Transverse colon (tissue), 4 donors: ENCODE results near the gene STAM2.

Experiments
- POLR2AphosphoS5 ChIP-seq, 3 donors: sonication (generic); formaldehyde crosslinking; IDR thresholded peaks; one replicate each; pipeline ENCODE4 v1.6.1; 2016; ENCODE audit warnings: antibody characterized with exemption in 3 of 3
- TF ChIP-seq, protein P1 (sequence below), 5 experiments: fragments of 200-600 bp in 3 of 5; fragments of 450-650 bp in 2 of 5; sonication (generic) in 3 of 5; IDR thresholded peaks; 1 replicate in 2 of 5; 2 replicates in 3 of 5; pipeline ENCODE4 v1.5.1; 2016 to 2017; ENCODE audit warnings: antibody characterized with exemption in 5 of 5, inconsistent platforms in 3 of 5, mild to moderate bottlenecking in 2 of 5, moderate library complexity in 1 of 5

DNA sequence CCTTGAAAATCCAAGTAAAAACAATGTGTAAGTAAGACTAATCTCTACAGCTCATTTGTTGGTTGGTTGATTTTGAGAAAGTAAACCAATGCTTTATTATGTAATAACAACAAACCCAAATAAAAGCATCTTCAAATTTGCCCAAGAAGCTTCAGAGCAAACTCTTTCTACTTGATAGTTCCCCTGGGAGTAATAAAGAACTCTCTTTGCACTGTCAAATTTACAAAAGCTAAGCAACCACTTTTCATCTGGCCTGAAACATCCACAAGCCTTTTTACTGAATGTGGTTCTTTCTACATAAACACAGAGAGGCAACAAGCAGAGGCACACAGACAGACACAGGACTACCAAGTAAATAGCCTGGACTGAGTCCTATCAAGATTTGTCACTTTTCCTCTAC, 47.9 kb downstream of the STAM2 start:
- TF ChIP-seq, protein P1, sequence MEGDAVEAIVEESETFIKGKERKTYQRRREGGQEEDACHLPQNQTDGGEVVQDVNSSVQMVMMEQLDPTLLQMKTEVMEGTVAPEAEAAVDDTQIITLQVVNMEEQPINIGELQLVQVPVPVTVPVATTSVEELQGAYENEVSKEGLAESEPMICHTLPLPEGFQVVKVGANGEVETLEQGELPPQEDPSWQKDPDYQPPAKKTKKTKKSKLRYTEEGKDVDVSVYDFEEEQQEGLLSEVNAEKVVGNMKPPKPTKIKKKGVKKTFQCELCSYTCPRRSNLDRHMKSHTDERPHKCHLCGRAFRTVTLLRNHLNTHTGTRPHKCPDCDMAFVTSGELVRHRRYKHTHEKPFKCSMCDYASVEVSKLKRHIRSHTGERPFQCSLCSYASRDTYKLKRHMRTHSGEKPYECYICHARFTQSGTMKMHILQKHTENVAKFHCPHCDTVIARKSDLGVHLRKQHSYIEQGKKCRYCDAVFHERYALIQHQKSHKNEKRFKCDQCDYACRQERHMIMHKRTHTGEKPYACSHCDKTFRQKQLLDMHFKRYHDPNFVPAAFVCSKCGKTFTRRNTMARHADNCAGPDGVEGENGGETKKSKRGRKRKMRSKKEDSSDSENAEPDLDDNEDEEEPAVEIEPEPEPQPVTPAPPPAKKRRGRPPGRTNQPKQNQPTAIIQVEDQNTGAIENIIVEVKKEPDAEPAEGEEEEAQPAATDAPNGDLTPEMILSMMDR (IDR thresholded peaks at IDR 0.05): no peak
- no peak for TF ChIP-seq POLR2AphosphoS5 (IDR thresholded peaks at IDR 0.05)
